Astrocyte (in vitro differentiated cells and primary cell): ENCODE measurements around the gene UNC5C.

Experiments
- EZH2 ChIP-seq: IDR thresholded peaks from 2 replicates; pipeline ENCODE4 v1.6.1; 2012; ENCODE audit warnings: mild to moderate bottlenecking, low read length, inconsistent platforms; ENCODE audit not compliant: insufficient read depth
- TF ChIP-seq, protein P1 (sequence below): IDR thresholded peaks from 2 replicates; pipeline ENCODE4 v1.5.1; 2011; ENCODE audit warnings: low read depth, mild to moderate bottlenecking, inconsistent platforms, low read length, moderate library complexity; ENCODE audit not compliant: insufficient read depth

DNA sequence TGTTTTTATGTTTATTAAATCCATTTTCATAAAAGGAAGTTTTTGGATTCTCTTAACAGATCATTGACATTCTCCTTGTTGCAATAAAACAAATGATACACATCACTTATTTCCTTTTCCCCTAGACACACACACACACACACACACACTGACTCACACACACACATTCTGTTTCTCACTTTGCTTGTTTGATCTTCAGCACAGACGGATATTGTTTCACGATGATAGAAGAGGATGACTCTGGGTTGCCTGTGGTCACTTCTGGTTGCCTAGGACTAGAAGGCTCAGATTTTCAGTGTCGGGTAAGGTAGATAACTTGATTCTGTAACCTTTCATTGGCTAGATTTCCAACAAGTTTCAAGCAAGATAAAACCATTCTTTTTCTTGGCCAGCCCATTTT is 434.3 kb downstream of the UNC5C start:
- TF ChIP-seq, protein P1, sequence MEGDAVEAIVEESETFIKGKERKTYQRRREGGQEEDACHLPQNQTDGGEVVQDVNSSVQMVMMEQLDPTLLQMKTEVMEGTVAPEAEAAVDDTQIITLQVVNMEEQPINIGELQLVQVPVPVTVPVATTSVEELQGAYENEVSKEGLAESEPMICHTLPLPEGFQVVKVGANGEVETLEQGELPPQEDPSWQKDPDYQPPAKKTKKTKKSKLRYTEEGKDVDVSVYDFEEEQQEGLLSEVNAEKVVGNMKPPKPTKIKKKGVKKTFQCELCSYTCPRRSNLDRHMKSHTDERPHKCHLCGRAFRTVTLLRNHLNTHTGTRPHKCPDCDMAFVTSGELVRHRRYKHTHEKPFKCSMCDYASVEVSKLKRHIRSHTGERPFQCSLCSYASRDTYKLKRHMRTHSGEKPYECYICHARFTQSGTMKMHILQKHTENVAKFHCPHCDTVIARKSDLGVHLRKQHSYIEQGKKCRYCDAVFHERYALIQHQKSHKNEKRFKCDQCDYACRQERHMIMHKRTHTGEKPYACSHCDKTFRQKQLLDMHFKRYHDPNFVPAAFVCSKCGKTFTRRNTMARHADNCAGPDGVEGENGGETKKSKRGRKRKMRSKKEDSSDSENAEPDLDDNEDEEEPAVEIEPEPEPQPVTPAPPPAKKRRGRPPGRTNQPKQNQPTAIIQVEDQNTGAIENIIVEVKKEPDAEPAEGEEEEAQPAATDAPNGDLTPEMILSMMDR, result no peak
- no peak for TF ChIP-seq EZH2
